PFSK-1 (cell line): ENCODE measurements around the gene SOBP.

Experiments used
- REST ChIP-seq, 2 experiments: IDR thresholded peaks; 2 replicates each; pipeline versions ENCODE4 v1.6.1 to v1.8.0; 2011 to 2012; ENCODE audit warnings: low read depth in 2 of 2, low read length in 2 of 2, control low read depth in 1 of 2, inconsistent platforms in 1 of 2, mild to moderate bottlenecking in 1 of 2, moderate library complexity in 1 of 2; ENCODE audit not compliant: insufficient read depth in 1 of 2
- SIN3A ChIP-seq: IDR thresholded peaks from 2 replicates; pipeline ENCODE4 v1.6.1; 2012; ENCODE audit warnings: mild to moderate bottlenecking, low read length, moderate library complexity, borderline replicate concordance; ENCODE audit not compliant: insufficient read depth
- TAF1 ChIP-seq: IDR thresholded peaks from 2 replicates; pipeline ENCODE4 v1.6.1; 2012; ENCODE audit warnings: low read length, control low read depth, borderline replicate concordance; ENCODE audit not compliant: insufficient read depth

- TF ChIP-seq TAF1 = no peak
- no peak for TF ChIP-seq REST (IDR thresholded peaks at IDR 0.05; ENCODE audit: insufficient read depth in 1 of 2, low read depth in 2 of 2, low read length in 2 of 2)
- TF ChIP-seq SIN3A = no peak
Measured at GRCh38 chr6:107677399-107677798, 187.5 kb downstream of the SOBP start.
